Measurements from ENCODE around the gene RAB9A. TPM values are rescaled to one million over a fixed set of nuclear protein-coding genes. Genes with fewer than 3 reads are reported as not detected.
A peak's percentile ranks its signal among the peaks of the same experiment; 100 is the strongest.

RAB9A gene
- total RNA-seq, 1 experiment from 2014 or later: 26.7 TPM

GRCh38 chrX:13658602-13659001 is 30.3 kb upstream of the RAB9A start:
- Histone ChIP-seq H3K9me3 (ENCODE audit: insufficient read depth, low read depth) (no peaks in the 10 kb centered on the region), H4K20me1 (ENCODE audit: insufficient read depth) (no peaks in the 10 kb centered on the region), H3K27me3 (ENCODE audit: insufficient read depth, low read depth) (no peaks in the 10 kb centered on the region), H3K79me2 (ENCODE audit: low read depth) (0 out of 2 replicates have a peak, but pooled peaks cover 5% of the 10 kb centered on the region), H2AFZ (no peak overlapping the region), H3K27ac (peak overlapping the region; percentile 91), H3F3A (ENCODE audit: insufficient read depth, low read depth) (peaks cover 20% of the 10 kb centered on the region), H3K4me3 (peak overlapping the region; percentile 42; the same call in 1 of the 2 replicates), H3K36me3 (ENCODE audit: low read depth) (no peaks in the 10 kb centered on the region), H3K4me2 (peak overlapping the region; percentile 74), H3K9me2 (ENCODE audit: insufficient read depth) (no peaks in the 10 kb centered on the region), H3K4me1 (replicated peaks; ENCODE audit: insufficient read depth) (peaks cover 24% of the 10 kb centered on the region)
- CTCF ChIA-PET: interaction anchor here (1.6 kb wide), 1 partner anchor 11 kb away, joined by 3 read pairs; no protein-coding TSS in a partner anchor
- DNase-seq: peak in 1 of 2 experiments; percentile 52
- intact Hi-C loops (cut with micrococcal nuclease; ENCODE audit: unreplicated experiment): loop anchor here (1.0 to 2.0 kb wide), 4 partner anchors 33 to 374 kb away; partner anchors contain the start of genes OFD1 and TRAPPC2
- POLR2A ChIA-PET (ENCODE audit: unreplicated experiment): no interaction called here
- BruUV-seq (replicated peaks): no TSS peak
- TF ChIP-seq CTCF (conservative IDR thresholded peaks at IDR 0.05) (peak; percentile 84), EZH2 (IDR thresholded peaks at IDR 0.05; ENCODE audit: low read depth) (no peak)

GRCh38 chrX:13659063-13659462 is 29.9 kb upstream of the RAB9A start:
- H3K27ac ChIP-seq: peak overlapping the region; percentile 91
- no peak overlapping the region for H2AFZ ChIP-seq

GRCh38 chrX:13661735-13662288 is 27.1 kb upstream of the RAB9A start:
- H4K20me1 ChIP-seq (ENCODE audit: insufficient read depth): no peaks in the 10 kb centered on the region
- no peaks in the 10 kb centered on the region for H3K79me2 ChIP-seq (ENCODE audit: low read depth)
- H3K9me3 ChIP-seq (ENCODE audit: insufficient read depth, low read depth): no peaks in the 10 kb centered on the region
- no peaks in the 10 kb centered on the region for H3K36me3 ChIP-seq (ENCODE audit: low read depth)
- peaks cover 13% of the 10 kb centered on the region for H3F3A ChIP-seq (ENCODE audit: insufficient read depth, low read depth)
- no peaks in the 10 kb centered on the region for H3K27me3 ChIP-seq (ENCODE audit: insufficient read depth, low read depth)
- H3K9me2 ChIP-seq (ENCODE audit: insufficient read depth): no peaks in the 10 kb centered on the region
- BruUV-seq (replicated peaks): no TSS peak
- no peak overlapping the region for H2AFZ ChIP-seq
- ChIA-PET CTCF (interaction anchor here (0.7 to 1.3 kb wide), 2 partner anchors 26 to 73 kb away, joined by 3 read pairs; no protein-coding TSS in a partner anchor), POLR2A (ENCODE audit: unreplicated experiment) (no interaction called here)
- no peak overlapping the region for H3K27ac ChIP-seq
- intact Hi-C loops (cut with micrococcal nuclease; ENCODE audit: unreplicated experiment): no loop called here
- no peak overlapping the region for H3K4me2 ChIP-seq
- no peak for TF ChIP-seq EZH2 (IDR thresholded peaks at IDR 0.05; ENCODE audit: low read depth)
- TF ChIP-seq CTCF (conservative IDR thresholded peaks at IDR 0.05): no peak
- H3K4me1 ChIP-seq (replicated peaks; ENCODE audit: insufficient read depth): peaks cover 16% of the 10 kb centered on the region
- no peak overlapping the region for H3K4me3 ChIP-seq
- DNase-seq: no peak

More at GRCh38 chrX:13659063-13659462, 29.9 kb upstream of the RAB9A start:
- TF ChIP-seq EZH2 (IDR thresholded peaks at IDR 0.05; ENCODE audit: low read depth) (no peak), CTCF (conservative IDR thresholded peaks at IDR 0.05) (no peak)
- 0 out of 2 replicates have a peak, but pooled peaks cover 5% of the 10 kb centered on the region for H3K79me2 ChIP-seq (ENCODE audit: low read depth)
- intact Hi-C loops (cut with micrococcal nuclease; ENCODE audit: unreplicated experiment): loop anchor here (2.0 kb wide), 1 partner anchor 374 kb away; no protein-coding TSS in a partner anchor
- H3K4me1 ChIP-seq (replicated peaks; ENCODE audit: insufficient read depth): peaks cover 20% of the 10 kb centered on the region
- H3K27me3 ChIP-seq (ENCODE audit: insufficient read depth, low read depth): no peaks in the 10 kb centered on the region
- no peaks in the 10 kb centered on the region for H3K9me2 ChIP-seq (ENCODE audit: insufficient read depth)
- no peaks in the 10 kb centered on the region for H3K36me3 ChIP-seq (ENCODE audit: low read depth)
- H3F3A ChIP-seq (ENCODE audit: insufficient read depth, low read depth): peaks cover 16% of the 10 kb centered on the region
- no TSS peak for BruUV-seq (replicated peaks)
- H4K20me1 ChIP-seq (ENCODE audit: insufficient read depth): no peaks in the 10 kb centered on the region
- H3K9me3 ChIP-seq (ENCODE audit: insufficient read depth, low read depth): no peaks in the 10 kb centered on the region
- POLR2A ChIA-PET (ENCODE audit: unreplicated experiment): interaction anchor here (0.6 kb wide), 1 partner anchor 75 kb away, joined by 5 read pairs; the partner anchor contains the start of genes OFD1 and TRAPPC2
- CTCF ChIA-PET: interaction anchor here (1.6 kb wide), 1 partner anchor 10 kb away, joined by 3 read pairs; no protein-coding TSS in a partner anchor
- H3K4me2 ChIP-seq: peak overlapping the region; percentile 74
- peak in 1 of 2 experiments; percentile 84 for DNase-seq
- peak overlapping the region; percentile 42; the same call in 1 of the 2 replicates for H3K4me3 ChIP-seq

Measured in PC-9 (cell line).